Testis (tissue), 2 donors: ENCODE data around the gene SLC25A30.
"Not testable (repeated sequence)": the region's sequence is repeated elsewhere in the genome, so short reads cannot be mapped to it uniquely, and the experiment has no call there.

Experiments
- POLR2A ChIP-seq: fragments of 450-650 bp; IDR thresholded peaks from one replicate; pipeline ENCODE4 v1.6.1; 2017; ENCODE audit warnings: antibody characterized with exemption, mild to moderate bottlenecking, moderate library complexity
- TF ChIP-seq, protein P1 (sequence below), 3 experiments: fragments of 450-650 bp in 2 of 3; fragments of 200-600 bp in 1 of 3; sonication (generic) in 1 of 3; IDR thresholded peaks; one replicate each; pipeline ENCODE4 v1.5.1; 2016 to 2019; ENCODE audit warnings: antibody characterized with exemption in 3 of 3, mild to moderate bottlenecking in 2 of 3, moderate library complexity in 1 of 3

DNA sequence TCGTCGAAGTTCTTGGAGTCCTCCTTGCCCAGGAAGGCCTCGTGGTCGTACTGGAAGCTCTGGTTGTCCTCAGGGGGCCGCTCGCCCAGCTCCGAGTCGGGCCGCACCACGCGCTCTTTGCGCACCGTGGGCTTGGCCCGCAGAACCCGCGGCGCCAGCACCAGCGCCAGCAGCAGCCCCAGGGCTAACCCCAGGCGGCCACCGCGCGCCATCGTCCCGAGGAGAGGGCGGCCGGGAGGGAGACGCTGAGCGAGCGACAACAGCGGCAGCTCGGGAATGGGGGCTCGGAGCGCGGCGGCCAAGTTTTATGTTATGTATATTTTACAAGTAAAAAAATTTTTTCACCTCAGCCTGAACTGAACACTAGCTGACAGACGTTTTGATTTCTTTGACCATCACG, 27.0 kb downstream of the SLC25A30 start:
- not testable (repeated sequence) for TF ChIP-seq POLR2A
- TF ChIP-seq, protein P1, sequence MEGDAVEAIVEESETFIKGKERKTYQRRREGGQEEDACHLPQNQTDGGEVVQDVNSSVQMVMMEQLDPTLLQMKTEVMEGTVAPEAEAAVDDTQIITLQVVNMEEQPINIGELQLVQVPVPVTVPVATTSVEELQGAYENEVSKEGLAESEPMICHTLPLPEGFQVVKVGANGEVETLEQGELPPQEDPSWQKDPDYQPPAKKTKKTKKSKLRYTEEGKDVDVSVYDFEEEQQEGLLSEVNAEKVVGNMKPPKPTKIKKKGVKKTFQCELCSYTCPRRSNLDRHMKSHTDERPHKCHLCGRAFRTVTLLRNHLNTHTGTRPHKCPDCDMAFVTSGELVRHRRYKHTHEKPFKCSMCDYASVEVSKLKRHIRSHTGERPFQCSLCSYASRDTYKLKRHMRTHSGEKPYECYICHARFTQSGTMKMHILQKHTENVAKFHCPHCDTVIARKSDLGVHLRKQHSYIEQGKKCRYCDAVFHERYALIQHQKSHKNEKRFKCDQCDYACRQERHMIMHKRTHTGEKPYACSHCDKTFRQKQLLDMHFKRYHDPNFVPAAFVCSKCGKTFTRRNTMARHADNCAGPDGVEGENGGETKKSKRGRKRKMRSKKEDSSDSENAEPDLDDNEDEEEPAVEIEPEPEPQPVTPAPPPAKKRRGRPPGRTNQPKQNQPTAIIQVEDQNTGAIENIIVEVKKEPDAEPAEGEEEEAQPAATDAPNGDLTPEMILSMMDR (IDR thresholded peaks at IDR 0.05), result not testable (repeated sequence)
